Measurements from ENCODE around the gene CASP6.
"Not testable (repeated sequence)": the region's sequence is repeated elsewhere in the genome, so short reads cannot be mapped to it uniquely, and the experiment has no call there.

The CASP6 gene

GRCh38 chr4:109718759-109719158 lies 15.5 kb upstream of the CASP6 start:
- no peak for DNase-seq

- no peak for DNase-seq
Measured at GRCh38 chr4:109713500-109713899, 10.3 kb upstream of the CASP6 start.

GRCh38 chr4:109708990-109709389 lies 5.7 kb upstream of the CASP6 start:
- no peak for DNase-seq

- no peak for DNase-seq
Measured at GRCh38 chr4:109708435-109708834, 5.2 kb upstream of the CASP6 start.

GRCh38 chr4:109703664-109704361 lies 568 bp upstream of the CASP6 start:
- DNase-seq: no peak

GRCh38 chr4:109701566-109702410 lies 1.5 kb downstream of the CASP6 start:
- DNase-seq: no peak

- no peak for DNase-seq
Measured at GRCh38 chr4:109699553-109700225, 3.6 kb downstream of the CASP6 start.

GRCh38 chr4:109698656-109699055 lies 4.6 kb downstream of the CASP6 start:
- no peak for DNase-seq

- no peak for DNase-seq
Measured at GRCh38 chr4:109691411-109691920, 11.8 kb downstream of the CASP6 start.

- no peak for DNase-seq
Measured at GRCh38 chr4:109690690-109691410, 12.4 kb downstream of the CASP6 start.

GRCh38 chr4:109684727-109685126 lies 18.5 kb downstream of the CASP6 start:
- DNase-seq: no peak

GRCh38 chr4:109683621-109684253 lies 19.5 kb downstream of the CASP6 start:
- no peak for DNase-seq

- no peak for DNase-seq
Measured at GRCh38 chr4:109682875-109683274, 20.4 kb downstream of the CASP6 start.

GRCh38 chr4:109678925-109679324 lies 24.3 kb downstream of the CASP6 start:
- not testable (repeated sequence) for DNase-seq

- DNase-seq: not testable (repeated sequence)
Measured at GRCh38 chr4:109678472-109678871, 24.8 kb downstream of the CASP6 start.

GRCh38 chr4:109676886-109677285 lies 26.4 kb downstream of the CASP6 start:
- DNase-seq: no peak

- DNase-seq: no peak
Measured at GRCh38 chr4:109675843-109676242, 27.4 kb downstream of the CASP6 start.

- DNase-seq: no peak
Measured at GRCh38 chr4:109675181-109675580, 28.1 kb downstream of the CASP6 start.

- no peak for DNase-seq
Measured at GRCh38 chr4:109673303-109673702, 29.9 kb downstream of the CASP6 start.

GRCh38 chr4:109672169-109672930 lies 30.9 kb downstream of the CASP6 start:
- no peak for DNase-seq

GRCh38 chr4:109671350-109671749 lies 31.9 kb downstream of the CASP6 start:
- no peak for DNase-seq
